Measurements from ENCODE around the gene OTOG.
A peak's percentile ranks its signal among the peaks of the same experiment; 100 is the strongest.

The OTOG gene

GRCh38 chr11:17543041-17543440 is 4.0 kb upstream of the OTOG start:
- DNase-seq = no peak

- no peak for DNase-seq
These were observed 3.4 kb upstream of the OTOG start for GRCh38 chr11:17543574-17544180.

GRCh38 chr11:17544181-17544622 is 2.9 kb upstream of the OTOG start, which contains the start of gene USH1C:
USH1C (minus strand) TSS chr11:17544416; CDS start chr11:17544307, 109 bp downstream.
- peak; percentile 47 for DNase-seq

- DNase-seq = no peak
These were observed 819 bp upstream of the OTOG start for GRCh38 chr11:17546240-17546639.

- no peak for DNase-seq
These were observed 873 bp downstream of the OTOG start for GRCh38 chr11:17547932-17548331.

GRCh38 chr11:17548444-17548843 is 1.4 kb downstream of the OTOG start:
- no peak for DNase-seq

GRCh38 chr11:17550450-17551346 is 3.6 kb downstream of the OTOG start:
- no peak for DNase-seq

GRCh38 chr11:17551347-17552040 is 4.4 kb downstream of the OTOG start:
- DNase-seq = no peak

- no peak for DNase-seq
These were observed 4.9 kb downstream of the OTOG start for GRCh38 chr11:17552041-17552355.

GRCh38 chr11:17552392-17553248 is 5.6 kb downstream of the OTOG start:
- DNase-seq = no peak

GRCh38 chr11:17553249-17553546 is 6.1 kb downstream of the OTOG start:
- DNase-seq = no peak

GRCh38 chr11:17554487-17554886 is 7.4 kb downstream of the OTOG start:
- DNase-seq = peak; percentile 32

- DNase-seq = no peak
These were observed 9.9 kb downstream of the OTOG start for GRCh38 chr11:17556999-17557398.

GRCh38 chr11:17558025-17558780 is 11.1 kb downstream of the OTOG start:
- DNase-seq = no peak

- no peak for DNase-seq
These were observed 11.9 kb downstream of the OTOG start for GRCh38 chr11:17558916-17559315.

GRCh38 chr11:17559341-17560087 is 12.5 kb downstream of the OTOG start:
- DNase-seq = no peak

GRCh38 chr11:17560281-17561110 is 13.4 kb downstream of the OTOG start:
- DNase-seq = no peak

- DNase-seq = no peak
These were observed 14.0 kb downstream of the OTOG start for GRCh38 chr11:17561111-17561415.

GRCh38 chr11:17561526-17561925 is 14.5 kb downstream of the OTOG start:
- DNase-seq = no peak

GRCh38 chr11:17563231-17563646 is 16.2 kb downstream of the OTOG start:
- peak; percentile 26 for DNase-seq

All from hematopoietic multipotent progenitor cell treated with erythropoietin and hydrocortisone succinate and interleukin-3 and kit ligand, for 6 days (in vitro differentiated cells).